Measurements from ENCODE around the gene ST3GAL2. TPM values are rescaled to one million over a fixed set of nuclear protein-coding genes. Genes with fewer than 3 reads are reported as not detected.

ST3GAL2 gene
- polyA plus RNA-seq, 1 experiment: 12.4 TPM

GRCh38 chr16:70399381-70399780, 39.5 kb downstream of the ST3GAL2 start:
- DNase-seq (ENCODE audit: low read depth, low spot score): no peak
- CTCF ChIA-PET: no interaction called here
- POLR2A ChIA-PET: interaction anchor here (0.6 kb wide), 1 partner anchor 26 kb away, joined by 3 read pairs; no protein-coding TSS in a partner anchor
- Histone ChIP-seq H3K9me3 (ENCODE audit: control insufficient read depth, insufficient read depth, low read length) (no peaks in the 10 kb centered on the region; the same call in 1 of the 2 replicates), H3K4me3 (ENCODE audit: low read depth, low read length) (no peak overlapping the region), H3K27ac (ENCODE audit: low read depth, low read length) (no peak overlapping the region), H3K27me3 (ENCODE audit: control insufficient read depth, insufficient read depth, low read length) (no peaks in the 10 kb centered on the region)
- TF ChIP-seq CTCF (IDR thresholded peaks at IDR 0.05; ENCODE audit: low read depth, low read length): no peak

- no peak for DNase-seq (ENCODE audit: low read depth, low spot score)
- CTCF ChIA-PET: no interaction called here
- Histone ChIP-seq H3K9me3 (ENCODE audit: control insufficient read depth, insufficient read depth, low read length) (no peaks in the 10 kb centered on the region; the same call in 1 of the 2 replicates), H3K4me3 (ENCODE audit: low read depth, low read length) (no peak overlapping the region), H3K27me3 (ENCODE audit: control insufficient read depth, insufficient read depth, low read length) (no peaks in the 10 kb centered on the region), H3K27ac (ENCODE audit: low read depth, low read length) (no peak overlapping the region)
- POLR2A ChIA-PET: no interaction called here
- TF ChIP-seq CTCF (IDR thresholded peaks at IDR 0.05; ENCODE audit: low read depth, low read length): no peak
Measured at GRCh38 chr16:70398177-70398743, 40.6 kb downstream of the ST3GAL2 start.

GRCh38 chr16:70396246-70396904, 42.5 kb downstream of the ST3GAL2 start:
- Histone ChIP-seq H3K4me3 (ENCODE audit: low read depth, low read length) (no peak overlapping the region), H3K27ac (ENCODE audit: low read depth, low read length) (no peak overlapping the region), H3K9me3 (ENCODE audit: control insufficient read depth, insufficient read depth, low read length) (no peaks in the 10 kb centered on the region; the same call in 1 of the 2 replicates), H3K27me3 (ENCODE audit: control insufficient read depth, insufficient read depth, low read length) (no peaks in the 10 kb centered on the region)
- POLR2A ChIA-PET: interaction anchor here (0.8 to 1.2 kb wide), 2 partner anchors 9 to 15 kb away, joined by 4 to 7 read pairs; no protein-coding TSS in a partner anchor
- no peak for TF ChIP-seq CTCF (IDR thresholded peaks at IDR 0.05; ENCODE audit: low read depth, low read length)
- no peak for DNase-seq (ENCODE audit: low read depth, low spot score)
- CTCF ChIA-PET: interaction anchor here (0.7 to 2.1 kb wide), 4 partner anchors 11 to 104 kb away, joined by 3 to 5 read pairs (median 4); no protein-coding TSS in a partner anchor

- Histone ChIP-seq H3K27ac (ENCODE audit: low read depth, low read length) (no peak overlapping the region), H3K9me3 (ENCODE audit: control insufficient read depth, insufficient read depth, low read length) (no peaks in the 10 kb centered on the region; the same call in 1 of the 2 replicates), H3K27me3 (ENCODE audit: control insufficient read depth, insufficient read depth, low read length) (no peaks in the 10 kb centered on the region), H3K4me3 (ENCODE audit: low read depth, low read length) (no peak overlapping the region)
- peak; percentile 64 for TF ChIP-seq CTCF (IDR thresholded peaks at IDR 0.05; ENCODE audit: low read depth, low read length)
- CTCF ChIA-PET: interaction anchor here (0.7 to 2.1 kb wide), 8 partner anchors 8 to 134 kb away, joined by 3 to 5 read pairs (median 4); no protein-coding TSS in a partner anchor
- no peak for DNase-seq (ENCODE audit: low read depth, low spot score)
- POLR2A ChIA-PET: no interaction called here
Measured at GRCh38 chr16:70395345-70395901, 43.5 kb downstream of the ST3GAL2 start.

Measured in AG04450 (cell line).